Measurements from ENCODE around the gene ORAI1. TPM values are rescaled to one million over a fixed set of nuclear protein-coding genes. Genes with fewer than 3 reads are reported as not detected.

Gene ORAI1
- total RNA-seq, 1 donor from 2014 or later: 18.9 TPM

GRCh38 chr12:121579190-121579791 is 47.0 kb upstream of the ORAI1 start:
- Mint-ChIP-seq H3K4me3 (ENCODE audit: low read depth) (peak overlapping the region; percentile 96), H3K36me3 (ENCODE audit: insufficient read depth) (peaks cover 2% of the 10 kb centered on the region), H3K27me3 (no peaks in the 10 kb centered on the region), H3K9me3 (ENCODE audit: low read depth) (no peaks in the 10 kb centered on the region), H3K27ac (no peak overlapping the region), H3K4me1 (ENCODE audit: low read depth) (peaks cover 57% of the 10 kb centered on the region)
- no peak for TF ChIP-seq CTCF (IDR thresholded peaks at IDR 0.05; ENCODE audit: unreplicated experiment)
- peak; percentile 13 for DNase-seq (ENCODE audit: low spot score, unreplicated experiment)

GRCh38 chr12:121579981-121580868 is 46.1 kb upstream of the ORAI1 start:
- Mint-ChIP-seq H3K9me3 (ENCODE audit: low read depth) (no peaks in the 10 kb centered on the region), H3K4me3 (ENCODE audit: low read depth) (peak overlapping the region; percentile 96), H3K27me3 (no peaks in the 10 kb centered on the region), H3K36me3 (ENCODE audit: insufficient read depth) (no peaks in the 10 kb centered on the region), H3K4me1 (ENCODE audit: low read depth) (peaks cover 53% of the 10 kb centered on the region), H3K27ac (peak overlapping the region; percentile 98)
- peak; percentile 44 for DNase-seq (ENCODE audit: low spot score, unreplicated experiment)
- TF ChIP-seq CTCF (IDR thresholded peaks at IDR 0.05; ENCODE audit: unreplicated experiment): no peak

- Mint-ChIP-seq H3K36me3 (ENCODE audit: insufficient read depth) (peaks cover 2% of the 10 kb centered on the region), H3K9me3 (ENCODE audit: low read depth) (no peaks in the 10 kb centered on the region), H3K4me1 (ENCODE audit: low read depth) (peaks cover 49% of the 10 kb centered on the region), H3K27ac (peak within 1 kb of the TSS; percentile 98), H3K4me3 (ENCODE audit: low read depth) (peak within 1 kb of the TSS; percentile 96), H3K27me3 (no peaks in the 10 kb centered on the region)
- DNase-seq (ENCODE audit: low spot score, unreplicated experiment): no peak
- TF ChIP-seq CTCF (IDR thresholded peaks at IDR 0.05; ENCODE audit: unreplicated experiment): no peak
Measured at GRCh38 chr12:121580959-121581685, 45.2 kb upstream of the ORAI1 start, which contains the start of gene KDM2B. Gene KDM2B (minus strand): TSS chr12:121581023. CDS start chr12:121580911, 112 bp downstream.

GRCh38 chr12:121581686-121582429 is 44.5 kb upstream of the ORAI1 start:
- H3K4me3 Mint-ChIP-seq (ENCODE audit: low read depth): peak overlapping the region; percentile 96
- peaks cover 2% of the 10 kb centered on the region for H3K36me3 Mint-ChIP-seq (ENCODE audit: insufficient read depth)
- H3K4me1 Mint-ChIP-seq (ENCODE audit: low read depth): peaks cover 45% of the 10 kb centered on the region
- H3K9me3 Mint-ChIP-seq (ENCODE audit: low read depth): no peaks in the 10 kb centered on the region
- no peak for TF ChIP-seq CTCF (IDR thresholded peaks at IDR 0.05; ENCODE audit: unreplicated experiment)
- DNase-seq (ENCODE audit: low spot score, unreplicated experiment): no peak
- H3K27me3 Mint-ChIP-seq: no peaks in the 10 kb centered on the region
- H3K27ac Mint-ChIP-seq: peak overlapping the region; percentile 90

All from progenitor cell of endocrine pancreas (in vitro differentiated cells).